ENCODE results near the gene IQGAP2. TPM values are rescaled to one million over a fixed set of nuclear protein-coding genes. Genes with fewer than 3 reads are reported as not detected.
"Not testable (repeated sequence)": the region's sequence is repeated elsewhere in the genome, so short reads cannot be mapped to it uniquely, and the experiment has no call there.

Gene IQGAP2
- total RNA-seq, 1 experiment from 2014 or later, result 13.4 TPM

DNA sequence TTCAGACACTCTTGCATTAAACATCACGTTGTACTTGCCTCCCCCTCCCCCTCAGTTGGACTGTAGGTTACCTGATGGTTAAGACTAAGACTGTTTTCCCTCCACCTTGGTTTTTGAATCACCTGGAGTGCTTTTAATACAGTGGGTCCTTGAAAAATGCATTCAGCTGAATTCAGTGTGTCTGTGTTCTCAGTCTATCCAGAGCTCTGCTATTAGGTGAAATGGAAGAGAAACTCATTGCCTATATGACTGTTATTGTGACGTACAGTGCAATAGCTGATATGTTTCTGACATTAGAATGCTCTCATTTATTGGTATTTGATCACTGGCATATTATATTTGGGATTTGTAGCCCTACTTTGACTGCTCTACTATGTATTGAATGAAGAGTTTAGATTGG lies 111.6 kb downstream of the IQGAP2 start:
- Mint-ChIP-seq H3K27me3 (ENCODE audit: unreplicated experiment) (peaks cover 17% of the 10 kb centered on the region), H3K4me1 (ENCODE audit: low read depth, unreplicated experiment) (no peaks in the 10 kb centered on the region), H3K36me3 (ENCODE audit: insufficient read depth, unreplicated experiment) (no peaks in the 10 kb centered on the region), H3K27ac (ENCODE audit: unreplicated experiment) (no peak overlapping the region), H3K4me3 (ENCODE audit: low read depth, unreplicated experiment) (no peak overlapping the region), H3K9me3 (ENCODE audit: low read depth, unreplicated experiment) (no peaks in the 10 kb centered on the region)
- TF ChIP-seq, protein P1, sequence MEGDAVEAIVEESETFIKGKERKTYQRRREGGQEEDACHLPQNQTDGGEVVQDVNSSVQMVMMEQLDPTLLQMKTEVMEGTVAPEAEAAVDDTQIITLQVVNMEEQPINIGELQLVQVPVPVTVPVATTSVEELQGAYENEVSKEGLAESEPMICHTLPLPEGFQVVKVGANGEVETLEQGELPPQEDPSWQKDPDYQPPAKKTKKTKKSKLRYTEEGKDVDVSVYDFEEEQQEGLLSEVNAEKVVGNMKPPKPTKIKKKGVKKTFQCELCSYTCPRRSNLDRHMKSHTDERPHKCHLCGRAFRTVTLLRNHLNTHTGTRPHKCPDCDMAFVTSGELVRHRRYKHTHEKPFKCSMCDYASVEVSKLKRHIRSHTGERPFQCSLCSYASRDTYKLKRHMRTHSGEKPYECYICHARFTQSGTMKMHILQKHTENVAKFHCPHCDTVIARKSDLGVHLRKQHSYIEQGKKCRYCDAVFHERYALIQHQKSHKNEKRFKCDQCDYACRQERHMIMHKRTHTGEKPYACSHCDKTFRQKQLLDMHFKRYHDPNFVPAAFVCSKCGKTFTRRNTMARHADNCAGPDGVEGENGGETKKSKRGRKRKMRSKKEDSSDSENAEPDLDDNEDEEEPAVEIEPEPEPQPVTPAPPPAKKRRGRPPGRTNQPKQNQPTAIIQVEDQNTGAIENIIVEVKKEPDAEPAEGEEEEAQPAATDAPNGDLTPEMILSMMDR (IDR thresholded peaks at IDR 0.05; ENCODE audit: unreplicated experiment), result no peak
- BruUV-seq (replicated peaks), result no TSS peak
- DNase-seq, result no peak
- intact Hi-C loops (cut with micrococcal nuclease; ENCODE audit: unreplicated experiment), result no loop called here
- CTCF ChIA-PET, result no interaction called here

DNA sequence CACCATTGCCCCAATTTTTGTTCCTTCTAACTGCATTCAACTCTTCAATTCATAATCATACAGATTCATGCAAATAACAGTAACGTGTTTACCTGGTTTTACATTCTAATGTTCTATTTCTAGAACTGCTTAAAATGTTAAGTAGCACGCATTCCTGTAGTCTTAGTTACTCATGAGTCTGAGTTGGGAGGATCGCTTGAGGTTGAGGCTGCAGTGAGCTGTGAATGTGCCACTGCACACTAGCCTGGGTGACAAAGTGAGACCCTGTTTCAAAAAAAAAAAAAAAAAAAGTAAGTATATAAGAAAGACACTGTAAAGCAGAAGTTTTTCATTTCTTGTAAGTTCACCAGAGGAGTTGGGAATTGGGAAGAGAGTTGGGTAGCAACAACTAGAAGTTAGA lies 114.2 kb downstream of the IQGAP2 start:
- CTCF ChIA-PET, result interaction anchor here (0.7 kb wide), 2 partner anchors 36 to 53 kb away, joined by 3 to 5 read pairs; no protein-coding TSS in a partner anchor
- no TSS peak for BruUV-seq (replicated peaks)

DNA sequence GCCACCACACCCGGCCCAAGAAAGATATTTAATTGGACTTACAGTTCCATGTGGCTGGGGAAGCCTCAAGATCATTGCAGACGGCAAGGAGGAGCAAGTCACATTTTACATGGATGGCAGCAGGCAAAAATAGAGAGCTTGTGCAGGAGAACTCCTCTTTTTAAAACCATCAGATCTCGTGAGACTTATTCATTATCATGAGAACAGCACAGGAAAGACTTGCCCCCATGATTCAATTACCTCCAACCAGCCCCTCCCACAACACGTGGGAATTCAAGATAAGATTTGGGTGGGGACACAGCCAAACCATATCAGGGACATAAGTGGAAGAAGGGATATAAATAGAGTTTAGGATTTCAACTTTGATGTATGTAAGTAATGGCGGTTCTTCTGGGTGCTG lies 115.2 kb downstream of the IQGAP2 start:
- CTCF ChIA-PET; H3K4me1 Mint-ChIP-seq (ENCODE audit: low read depth, unreplicated experiment); intact Hi-C loops (cut with micrococcal nuclease; ENCODE audit: unreplicated experiment); BruUV-seq (replicated peaks); H3K4me3 Mint-ChIP-seq (ENCODE audit: low read depth, unreplicated experiment); H3K9me3 Mint-ChIP-seq (ENCODE audit: low read depth, unreplicated experiment); H3K36me3 Mint-ChIP-seq (ENCODE audit: insufficient read depth, unreplicated experiment); DNase-seq; H3K27ac Mint-ChIP-seq (ENCODE audit: unreplicated experiment): not testable (repeated sequence)
- H3K27me3 Mint-ChIP-seq (ENCODE audit: unreplicated experiment), result peaks cover 17% of the 10 kb centered on the region

More for the DNA sequence above, 114.2 kb downstream of the IQGAP2 start:
- H3K4me1 Mint-ChIP-seq (ENCODE audit: low read depth, unreplicated experiment), result no peaks in the 10 kb centered on the region
- no peaks in the 10 kb centered on the region for H3K36me3 Mint-ChIP-seq (ENCODE audit: insufficient read depth, unreplicated experiment)
- no peak for DNase-seq
- no peak overlapping the region for H3K4me3 Mint-ChIP-seq (ENCODE audit: low read depth, unreplicated experiment)
- H3K27me3 Mint-ChIP-seq (ENCODE audit: unreplicated experiment), result peaks cover 17% of the 10 kb centered on the region
- intact Hi-C loops (cut with micrococcal nuclease; ENCODE audit: unreplicated experiment), result no loop called here
- no peak overlapping the region for H3K27ac Mint-ChIP-seq (ENCODE audit: unreplicated experiment)
- TF ChIP-seq, protein P1 (IDR thresholded peaks at IDR 0.05; ENCODE audit: unreplicated experiment), result no peak
- no peaks in the 10 kb centered on the region for H3K9me3 Mint-ChIP-seq (ENCODE audit: low read depth, unreplicated experiment)

- TF ChIP-seq, protein P1 (IDR thresholded peaks at IDR 0.05; ENCODE audit: unreplicated experiment), result no peak
- no peak for DNase-seq
- H3K9me3 Mint-ChIP-seq (ENCODE audit: low read depth, unreplicated experiment), result no peaks in the 10 kb centered on the region
- H3K36me3 Mint-ChIP-seq (ENCODE audit: insufficient read depth, unreplicated experiment), result no peaks in the 10 kb centered on the region
- intact Hi-C loops (cut with micrococcal nuclease; ENCODE audit: unreplicated experiment), result no loop called here
- H3K4me3 Mint-ChIP-seq (ENCODE audit: low read depth, unreplicated experiment), result no peak overlapping the region
- no peak overlapping the region for H3K27ac Mint-ChIP-seq (ENCODE audit: unreplicated experiment)
- CTCF ChIA-PET, result no interaction called here
- BruUV-seq (replicated peaks), result no TSS peak
- H3K27me3 Mint-ChIP-seq (ENCODE audit: unreplicated experiment), result no peaks in the 10 kb centered on the region
- no peaks in the 10 kb centered on the region for H3K4me1 Mint-ChIP-seq (ENCODE audit: low read depth, unreplicated experiment)
Measured at GRCh38 chr5:76521240-76521758, 118.2 kb downstream of the IQGAP2 start.

- intact Hi-C loops (cut with micrococcal nuclease; ENCODE audit: unreplicated experiment), result no loop called here
Measured at GRCh38 chr5:76522103-76522935, 119.2 kb downstream of the IQGAP2 start.

More at GRCh38 chr5:76522103-76522935, 119.2 kb downstream of the IQGAP2 start:
- CTCF ChIA-PET, result no interaction called here
- Mint-ChIP-seq H3K9me3 (ENCODE audit: low read depth, unreplicated experiment) (no peaks in the 10 kb centered on the region), H3K4me1 (ENCODE audit: low read depth, unreplicated experiment) (peaks cover under 1% of the 10 kb centered on the region), H3K27ac (ENCODE audit: unreplicated experiment) (no peak overlapping the region), H3K27me3 (ENCODE audit: unreplicated experiment) (no peaks in the 10 kb centered on the region), H3K4me3 (ENCODE audit: low read depth, unreplicated experiment) (no peak overlapping the region), H3K36me3 (ENCODE audit: insufficient read depth, unreplicated experiment) (no peaks in the 10 kb centered on the region)
- DNase-seq, result no peak
- TF ChIP-seq, protein P1 (IDR thresholded peaks at IDR 0.05; ENCODE audit: unreplicated experiment), result no peak
- BruUV-seq (replicated peaks), result no TSS peak

Data from Calu3 (cell line).